GM21619 (cell line): ENCODE data around the gene DNM3.
A peak's percentile ranks its signal among the peaks of the same experiment; 100 is the strongest.

ENCODE experiments used
- ATAC-seq: cut with Tn5 transposase; IDR thresholded peaks from one replicate; pipeline ENCODE4 v1.9.1; 2021; ENCODE audit not compliant: unreplicated experiment

DNM3 gene

GRCh38 chr1:171868217-171868803 is 27.0 kb downstream of the DNM3 start:
- no peak for ATAC-seq

- no peak for ATAC-seq
Observed at GRCh38 chr1:171869097-171869496, 27.8 kb downstream of the DNM3 start.

GRCh38 chr1:171871848-171872247 is 30.6 kb downstream of the DNM3 start:
- ATAC-seq, result no peak

GRCh38 chr1:171872430-171872829 is 31.1 kb downstream of the DNM3 start:
- no peak for ATAC-seq

- no peak for ATAC-seq
Observed at GRCh38 chr1:171873664-171874063, 32.4 kb downstream of the DNM3 start.

GRCh38 chr1:171877701-171878100 is 36.4 kb downstream of the DNM3 start:
- ATAC-seq, result peak; percentile 70

- no peak for ATAC-seq
Observed at GRCh38 chr1:171879556-171879955, 38.3 kb downstream of the DNM3 start.

- ATAC-seq, result no peak
Observed at GRCh38 chr1:171881442-171881841, 40.1 kb downstream of the DNM3 start.

GRCh38 chr1:171883849-171884248 is 42.6 kb downstream of the DNM3 start:
- peak; percentile 53 for ATAC-seq

- no peak for ATAC-seq
Observed at GRCh38 chr1:171884475-171884874, 43.2 kb downstream of the DNM3 start.

- ATAC-seq, result no peak
Observed at GRCh38 chr1:171890131-171890530, 48.8 kb downstream of the DNM3 start.

GRCh38 chr1:171896936-171897703 is 55.8 kb downstream of the DNM3 start:
- no peak for ATAC-seq

GRCh38 chr1:171898941-171899340 is 57.6 kb downstream of the DNM3 start:
- no peak for ATAC-seq

- no peak for ATAC-seq
Observed at GRCh38 chr1:171899838-171900237, 58.5 kb downstream of the DNM3 start.

- no peak for ATAC-seq
Observed at GRCh38 chr1:171901245-171901644, 59.9 kb downstream of the DNM3 start.

- ATAC-seq, result no peak
Observed at GRCh38 chr1:171902527-171902926, 61.2 kb downstream of the DNM3 start.

GRCh38 chr1:171904778-171905450 is 63.6 kb downstream of the DNM3 start:
- ATAC-seq, result no peak

GRCh38 chr1:171909711-171910110 is 68.4 kb downstream of the DNM3 start:
- ATAC-seq, result no peak

GRCh38 chr1:171910786-171911185 is 69.5 kb downstream of the DNM3 start:
- ATAC-seq, result no peak

- ATAC-seq, result no peak
Observed at GRCh38 chr1:171911506-171911905, 70.2 kb downstream of the DNM3 start.

GRCh38 chr1:171912509-171913175 is 71.3 kb downstream of the DNM3 start:
- ATAC-seq, result no peak

- ATAC-seq, result no peak
Observed at GRCh38 chr1:171913385-171913784, 72.1 kb downstream of the DNM3 start.
